Right renal pelvis (tissue), 4 donors: ENCODE results near the gene STX16. TPM values are rescaled to one million over a fixed set of nuclear protein-coding genes. Genes with fewer than 3 reads are reported as not detected.

Source experiments
- DNase-seq, 4 donors: peaks; one replicate each; pipeline ENCODE4 v3.0.0-alpha.2; 2013; ENCODE audit warnings: low read depth in 4 of 4, low spot score in 3 of 4, missing footprints in 1 of 4
- polyA plus RNA-seq, 4 donors: library from polyadenylated mRNA; unstranded; fragments of 120-200 nt; gene quantifications; one replicate each; pipeline ENCODE4 v1.2.1, GENCODE V29; 2013; ENCODE audit not compliant: insufficient read length in 4 of 4

STX16 gene
- 10 to 100 TPM; 49.7 to 66.0 (median 54.6) TPM for polyA plus RNA-seq

GRCh38 chr20:58650776-58651558 lies at the start of gene STX16:
TSS of gene STX16 (plus strand) at chr20:58651283. CDS start at chr20:58652007, 724 bp downstream.
- DNase-seq = peak; percentile 78 to 86 (median 83)

- no peak for DNase-seq
These were observed 49.0 kb upstream of the STX16 start for GRCh38 chr20:58602124-58602523.

GRCh38 chr20:58603721-58604120 lies 47.4 kb upstream of the STX16 start:
- no peak for DNase-seq

GRCh38 chr20:58604128-58604881 lies 46.8 kb upstream of the STX16 start:
- DNase-seq = no peak

GRCh38 chr20:58605292-58606065 lies 45.6 kb upstream of the STX16 start:
- DNase-seq = no peak

- no peak for DNase-seq
These were observed 44.9 kb upstream of the STX16 start for GRCh38 chr20:58606184-58606583.

- DNase-seq = no peak
These were observed 42.8 kb upstream of the STX16 start for GRCh38 chr20:58608096-58608840.

- DNase-seq = no peak
These were observed 42.1 kb upstream of the STX16 start for GRCh38 chr20:58609026-58609425.

GRCh38 chr20:58610071-58610800 lies 40.8 kb upstream of the STX16 start:
- no peak for DNase-seq

- no peak for DNase-seq
These were observed 40.3 kb upstream of the STX16 start for GRCh38 chr20:58610811-58611210.

- no peak for DNase-seq
These were observed 39.6 kb upstream of the STX16 start for GRCh38 chr20:58611236-58612030.

GRCh38 chr20:58612121-58612691 lies 38.9 kb upstream of the STX16 start:
- DNase-seq = no peak

GRCh38 chr20:58613061-58613854 lies 37.8 kb upstream of the STX16 start:
- no peak for DNase-seq

GRCh38 chr20:58614366-58614765 lies 36.7 kb upstream of the STX16 start:
- no peak for DNase-seq

- no peak for DNase-seq
These were observed 35.9 kb upstream of the STX16 start for GRCh38 chr20:58614984-58615760.

- DNase-seq = no peak
These were observed 34.7 kb upstream of the STX16 start for GRCh38 chr20:58616411-58616810.

- no peak for DNase-seq
These were observed 33.9 kb upstream of the STX16 start for GRCh38 chr20:58617158-58617557.
